GM04504 (cell line): ENCODE results near the gene HDAC10.
"Not testable (repeated sequence)": the region's sequence is repeated elsewhere in the genome, so short reads cannot be mapped to it uniquely, and the experiment has no call there.

Source experiments
- DNase-seq: peaks from one replicate; pipeline ENCODE4 v3.0.0-alpha.2; 2012; ENCODE audit warnings: low read depth

Gene HDAC10

GRCh38 chr22:50284479-50284878 is 33.4 kb upstream of the HDAC10 start:
- no peak for DNase-seq

GRCh38 chr22:50283821-50284220 is 32.8 kb upstream of the HDAC10 start:
- DNase-seq = no peak

GRCh38 chr22:50282361-50283155 is 31.5 kb upstream of the HDAC10 start:
- DNase-seq = no peak

DNA sequence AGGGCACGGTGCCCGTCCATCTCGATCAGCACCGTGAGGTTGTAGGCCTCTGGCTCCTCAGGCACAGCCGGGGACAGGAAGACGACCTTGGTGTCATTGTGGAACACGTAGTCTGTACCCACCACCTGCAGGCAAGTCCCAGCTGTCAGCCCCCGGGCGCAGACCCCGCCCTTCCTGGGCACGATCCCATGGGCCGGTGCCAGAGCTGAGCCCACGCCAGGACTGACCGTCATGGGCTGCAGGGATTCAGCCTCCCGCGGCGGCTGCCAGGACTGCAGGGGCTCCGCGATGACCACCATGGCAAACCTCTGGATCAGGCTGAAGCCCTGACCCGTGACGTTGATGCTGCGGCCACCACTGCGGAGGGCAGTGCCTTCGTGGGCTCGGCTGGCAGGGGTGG is 30.9 kb upstream of the HDAC10 start:
- no peak for DNase-seq

- DNase-seq = no peak
Measured at GRCh38 chr22:50281384-50281760, 30.3 kb upstream of the HDAC10 start.

DNA sequence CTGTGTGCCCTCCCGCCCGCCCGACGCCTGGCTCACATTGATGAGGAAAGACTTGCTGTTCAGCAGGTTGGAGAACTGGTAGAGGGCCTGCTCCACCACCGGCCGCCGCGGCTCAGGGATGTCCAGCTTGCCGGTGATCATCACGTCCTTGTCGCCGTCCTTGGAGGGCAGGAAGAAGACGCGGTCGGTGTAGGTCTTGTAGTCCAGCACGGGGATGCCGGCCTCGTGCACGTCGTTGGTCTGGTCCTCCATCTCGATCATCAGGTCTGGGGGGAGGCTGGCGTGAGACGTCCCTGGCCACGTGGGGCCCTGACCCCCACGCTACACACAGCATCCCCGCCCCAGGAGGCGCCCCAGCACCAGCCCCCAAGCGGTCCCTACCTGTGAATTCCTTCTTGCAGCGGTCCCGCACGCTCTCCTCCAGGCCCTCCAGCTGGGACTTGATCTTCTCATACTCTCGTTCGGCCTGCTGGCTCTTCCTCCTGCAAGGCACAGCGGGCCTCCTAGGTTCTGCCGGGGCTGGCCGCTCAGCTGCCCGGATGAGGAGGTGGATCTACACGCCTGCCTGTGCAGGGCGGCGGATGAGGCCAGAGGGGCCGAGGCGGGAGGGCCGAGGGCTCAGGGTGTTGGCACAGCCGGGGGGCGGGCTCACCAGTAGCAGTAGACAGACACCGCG is 29.8 kb upstream of the HDAC10 start:
- no peak for DNase-seq

DNA sequence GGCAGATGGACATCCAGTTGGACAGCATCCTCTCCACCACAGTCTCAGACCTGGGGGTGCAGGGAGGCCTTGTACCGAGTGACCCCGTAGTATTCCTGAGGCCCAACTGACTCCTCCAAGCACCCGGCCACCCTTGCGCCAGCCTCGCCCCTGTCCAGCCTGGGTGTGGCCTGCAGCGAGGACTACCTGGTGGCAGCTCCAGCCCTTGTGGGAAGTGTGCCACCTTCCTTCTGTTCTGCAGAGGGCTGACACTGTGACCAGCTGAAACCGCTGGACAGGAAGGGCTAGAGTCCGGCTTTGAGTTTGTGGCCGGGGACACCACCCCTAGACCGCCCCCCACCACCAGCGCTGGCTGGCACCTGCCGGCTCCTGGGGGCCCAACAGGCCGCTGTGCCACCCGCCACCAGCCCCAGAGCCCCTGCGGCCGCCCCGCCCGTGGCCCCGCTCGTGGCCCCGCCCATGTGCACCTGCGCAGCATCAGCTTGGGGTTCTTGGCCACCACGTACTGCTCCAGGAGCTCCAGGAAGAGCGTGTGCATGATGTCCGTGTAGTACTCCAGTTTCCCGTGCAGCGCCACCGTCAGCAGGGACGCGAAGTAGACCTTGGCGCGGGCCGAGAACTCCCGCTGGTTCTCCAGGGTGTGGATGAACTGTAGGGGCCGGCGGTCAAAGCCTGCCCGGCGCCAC is 29.1 kb upstream of the HDAC10 start:
- DNase-seq = no peak

- DNase-seq = no peak
Measured at GRCh38 chr22:50278956-50279619, 28.0 kb upstream of the HDAC10 start.

DNA sequence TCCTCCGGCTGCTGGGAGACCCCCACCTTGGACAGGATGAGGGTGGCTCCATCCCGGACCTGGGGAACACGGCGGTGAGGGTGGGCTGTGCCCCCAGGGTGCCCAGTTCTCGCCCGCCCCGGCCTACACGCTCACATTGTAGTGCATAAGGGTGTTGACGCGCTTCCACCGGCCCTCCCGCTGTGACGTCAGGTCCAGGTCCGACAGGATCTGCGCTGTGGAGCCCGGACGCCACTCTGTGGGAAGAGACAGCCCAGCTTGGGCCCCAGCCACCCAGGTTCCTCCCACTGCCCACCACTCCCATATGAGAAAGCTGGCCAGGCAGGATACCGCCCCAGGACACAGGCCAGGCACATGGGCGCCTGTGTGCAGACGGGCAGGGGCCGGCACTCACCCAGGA is 27.4 kb upstream of the HDAC10 start:
- no peak for DNase-seq

GRCh38 chr22:50277761-50278160 is 26.7 kb upstream of the HDAC10 start:
- no peak for DNase-seq

GRCh38 chr22:50276143-50276542 is 25.1 kb upstream of the HDAC10 start:
- DNase-seq = no peak

DNA sequence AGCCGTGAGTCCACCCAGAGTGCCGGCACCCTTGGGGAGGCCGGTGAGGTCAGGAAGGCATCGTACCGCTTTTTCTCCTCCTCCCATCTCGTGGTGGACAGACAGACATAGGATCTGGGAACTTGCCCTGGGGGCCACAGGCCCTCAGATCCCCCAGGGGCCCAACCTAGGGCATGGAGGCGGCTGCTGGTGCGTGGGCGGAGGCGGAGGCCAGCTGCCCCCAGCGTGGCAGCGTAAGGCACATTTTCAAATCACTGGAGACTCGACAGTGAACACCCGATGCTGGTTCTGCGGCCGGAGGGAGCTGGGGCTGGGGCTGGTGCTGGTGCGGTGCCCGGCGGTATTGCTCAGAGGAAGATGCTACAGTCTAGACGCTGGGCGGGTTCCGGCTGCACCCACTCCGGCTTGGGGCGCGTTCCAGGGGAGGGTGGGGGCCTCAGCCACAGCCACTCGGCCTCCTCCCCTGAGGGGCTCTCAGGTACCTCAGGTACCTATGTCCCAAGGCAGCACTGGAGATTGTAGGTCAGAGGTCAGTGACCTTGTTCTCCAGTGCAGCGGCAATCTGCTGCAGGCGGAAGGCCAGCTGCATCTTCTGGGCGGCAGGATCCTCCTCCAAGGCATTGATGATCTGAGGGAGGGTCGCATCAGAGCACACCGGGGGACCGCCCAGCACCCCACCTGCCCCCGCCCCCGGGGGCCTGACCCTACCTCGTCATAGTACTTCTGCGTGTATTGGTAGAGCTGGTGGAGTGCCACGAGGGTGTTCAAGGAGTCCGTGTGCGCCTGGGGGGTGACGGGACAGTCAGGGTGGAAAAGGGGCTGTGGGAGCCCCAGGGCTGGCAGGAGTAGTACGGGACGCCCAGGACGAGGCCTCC is 24.4 kb upstream of the HDAC10 start:
- no peak for DNase-seq

DNA sequence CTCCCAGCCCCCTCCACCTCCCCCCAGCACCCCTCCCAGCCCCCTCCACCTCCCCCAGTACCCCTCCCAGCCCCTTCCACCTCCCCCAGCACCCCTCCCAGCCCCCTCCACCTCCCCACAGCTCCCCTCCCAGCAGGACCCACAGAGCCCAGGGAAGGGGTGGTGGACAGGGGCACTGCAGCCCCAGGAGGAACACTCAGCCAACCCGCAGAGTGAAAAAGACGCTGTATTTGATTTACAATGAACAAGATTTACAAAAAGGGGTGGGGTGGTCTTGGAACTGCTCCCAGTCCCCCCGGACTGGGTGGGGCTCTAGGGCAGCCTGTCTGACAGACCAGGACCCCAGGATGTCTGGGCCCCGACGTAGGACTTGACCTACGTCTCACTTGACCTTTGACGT is 23.7 kb upstream of the HDAC10 start:
- no peak for DNase-seq

DNA sequence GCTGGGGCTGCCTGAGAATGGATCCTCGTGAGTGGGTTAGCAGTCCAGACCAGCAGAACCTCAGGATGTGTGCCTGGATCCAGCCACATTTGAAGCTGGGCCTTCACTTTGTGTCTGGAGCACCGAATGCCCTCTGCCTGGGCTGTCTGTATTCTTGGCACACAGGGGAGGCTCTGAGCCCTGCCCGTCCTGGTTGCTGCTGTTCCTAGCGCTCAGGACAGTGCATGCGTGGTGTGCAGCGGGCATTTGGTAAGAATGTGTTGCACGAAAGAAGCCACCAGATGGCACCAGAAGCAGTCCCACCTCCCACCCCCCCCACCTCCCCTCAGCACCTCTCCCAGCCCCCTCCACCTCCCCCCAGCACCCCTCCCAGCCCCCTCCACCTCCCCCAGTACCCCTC is 23.2 kb upstream of the HDAC10 start:
- DNase-seq = no peak

- DNase-seq = not testable (repeated sequence)
Measured at GRCh38 chr22:50273781-50274180, 22.7 kb upstream of the HDAC10 start.

- DNase-seq = not testable (repeated sequence)
Measured at GRCh38 chr22:50273352-50273751, 22.3 kb upstream of the HDAC10 start.

- DNase-seq = no peak
Measured at GRCh38 chr22:50272044-50272802, 21.2 kb upstream of the HDAC10 start.

DNA sequence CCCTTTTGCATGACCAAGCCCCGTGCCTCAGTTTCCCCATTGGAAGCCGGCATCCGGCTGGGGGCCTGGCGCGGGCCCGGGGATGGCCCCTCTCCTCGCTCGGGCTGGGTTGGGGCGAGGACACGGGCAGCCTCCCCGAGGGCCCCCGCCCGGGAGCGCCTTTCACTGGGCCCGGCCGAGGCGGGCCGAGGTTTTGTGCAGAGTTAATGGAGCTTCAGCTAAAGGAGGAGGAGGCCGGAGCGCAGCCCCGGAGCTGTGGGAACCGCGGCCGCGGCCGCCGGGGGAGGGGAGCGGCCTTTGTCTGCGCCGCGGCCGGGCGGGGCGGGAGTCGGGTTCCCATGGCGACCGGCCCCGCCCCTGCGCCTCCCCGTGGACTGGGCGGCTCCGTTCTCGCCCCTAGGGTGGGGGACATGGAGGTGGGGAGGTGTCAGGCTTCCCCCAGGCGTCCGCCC is 20.5 kb upstream of the HDAC10 start:
- no peak for DNase-seq

DNA sequence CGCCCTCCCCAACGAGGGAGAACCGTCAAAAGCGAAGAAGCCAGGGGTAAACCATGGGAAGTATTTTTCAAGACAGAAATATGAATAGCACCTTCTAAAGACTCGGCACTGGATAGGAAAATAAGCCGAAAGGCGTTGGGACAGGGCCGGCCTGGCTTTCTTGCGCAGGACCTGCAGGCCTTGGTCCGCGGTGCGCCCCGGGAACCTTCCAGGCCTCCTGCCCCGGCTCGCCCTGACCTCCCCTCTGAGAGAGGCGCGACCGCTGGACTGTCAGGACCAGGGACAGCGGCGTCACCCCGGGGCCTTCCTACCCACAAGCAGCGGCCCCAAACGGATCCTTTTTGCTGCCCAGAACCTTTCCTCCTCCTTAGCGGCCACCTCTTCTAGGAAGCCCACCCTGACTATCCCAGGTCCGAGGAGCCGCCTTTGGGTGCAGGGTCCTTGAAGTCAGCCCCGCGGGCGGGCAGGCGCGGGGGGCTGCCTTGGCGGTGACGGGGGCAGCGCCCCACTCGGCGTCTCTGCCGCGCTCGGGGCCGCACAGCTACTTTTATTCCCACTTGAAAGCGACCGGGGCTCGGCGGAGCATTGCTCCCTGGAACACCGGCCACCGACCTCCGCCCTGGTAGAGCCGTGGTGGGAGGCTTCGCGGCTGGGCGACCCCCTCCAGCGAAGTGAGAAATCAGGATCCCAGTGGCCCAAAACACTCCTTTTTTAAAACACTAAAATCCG is 19.8 kb upstream of the HDAC10 start:
- DNase-seq = no peak
